ENCODE results near the gene SPINT3. TPM values are rescaled to one million over a fixed set of nuclear protein-coding genes. Genes with fewer than 3 reads are reported as not detected.

Gene SPINT3
- total RNA-seq, 1 donor from 2014 or later: not detected

- Histone ChIP-seq H3K79me2 (ENCODE audit: insufficient read depth, low read length) (no peaks in the 10 kb centered on the region), H3K4me1 (ENCODE audit: insufficient read depth, low read length) (no peaks in the 10 kb centered on the region), H3K9ac (ENCODE audit: low read length) (no peak overlapping the region), H3K27me3 (ENCODE audit: insufficient read depth, low read length) (peaks cover 5% of the 10 kb centered on the region), H3K9me3 (ENCODE audit: insufficient read depth, low read depth, low read length) (no peaks in the 10 kb centered on the region), H3K4me3 (ENCODE audit: insufficient read depth, low read depth, low read length) (no peak overlapping the region), H3K4me2 (ENCODE audit: low read length) (no peak overlapping the region), H4K20me1 (ENCODE audit: insufficient read depth, low read length) (no peaks in the 10 kb centered on the region), H2AFZ (ENCODE audit: low read depth, low read length) (no peak overlapping the region), H3K36me3 (ENCODE audit: insufficient read depth, low read length) (no peaks in the 10 kb centered on the region), H3K27ac (ENCODE audit: low read depth, low read length) (no peak overlapping the region)
- Mint-ChIP-seq H3K36me3 (ENCODE audit: low read depth, unreplicated experiment) (no peaks in the 10 kb centered on the region), H3K27ac (ENCODE audit: unreplicated experiment) (no peak overlapping the region), H3K4me1 (ENCODE audit: low read depth, unreplicated experiment) (no peaks in the 10 kb centered on the region), H3K9me3 (ENCODE audit: unreplicated experiment) (peaks cover 2% of the 10 kb centered on the region), H3K4me3 (ENCODE audit: unreplicated experiment) (no peak overlapping the region), H3K27me3 (ENCODE audit: low read depth, unreplicated experiment) (peaks cover 3% of the 10 kb centered on the region)
- no peak for TF ChIP-seq CTCF (IDR thresholded peaks at IDR 0.05; ENCODE audit: insufficient read depth, low read depth, low read length)
- TF ChIP-seq EZH2 (IDR thresholded peaks at IDR 0.05; ENCODE audit: insufficient read depth, low read length): no peak
- FAIRE-seq (no peak), DNase-seq (ENCODE audit: low read depth) (no peak)
Measured at GRCh38 chr20:45538209-45538799, 22.9 kb upstream of the SPINT3 start.

GRCh38 chr20:45527294-45527693 is 11.9 kb upstream of the SPINT3 start:
- Mint-ChIP-seq H3K27ac (ENCODE audit: unreplicated experiment) (no peak overlapping the region), H3K9me3 (ENCODE audit: unreplicated experiment) (no peaks in the 10 kb centered on the region), H3K4me3 (ENCODE audit: unreplicated experiment) (no peak overlapping the region), H3K27me3 (ENCODE audit: low read depth, unreplicated experiment) (peaks cover 34% of the 10 kb centered on the region), H3K4me1 (ENCODE audit: low read depth, unreplicated experiment) (no peaks in the 10 kb centered on the region), H3K36me3 (ENCODE audit: low read depth, unreplicated experiment) (no peaks in the 10 kb centered on the region)
- Histone ChIP-seq H3K4me1 (ENCODE audit: insufficient read depth, low read length) (no peaks in the 10 kb centered on the region), H3K9ac (ENCODE audit: low read length) (no peak overlapping the region), H3K79me2 (ENCODE audit: insufficient read depth, low read length) (no peaks in the 10 kb centered on the region), H3K27ac (ENCODE audit: low read depth, low read length) (no peak overlapping the region), H3K27me3 (ENCODE audit: insufficient read depth, low read length) (no peaks in the 10 kb centered on the region), H3K4me2 (ENCODE audit: low read length) (no peak overlapping the region), H3K4me3 (ENCODE audit: insufficient read depth, low read depth, low read length) (no peak overlapping the region), H2AFZ (ENCODE audit: low read depth, low read length) (no peak overlapping the region), H4K20me1 (ENCODE audit: insufficient read depth, low read length) (no peaks in the 10 kb centered on the region), H3K9me3 (ENCODE audit: insufficient read depth, low read depth, low read length) (no peaks in the 10 kb centered on the region), H3K36me3 (ENCODE audit: insufficient read depth, low read length) (no peaks in the 10 kb centered on the region)
- no peak for TF ChIP-seq EZH2 (IDR thresholded peaks at IDR 0.05; ENCODE audit: insufficient read depth, low read length)
- no peak for TF ChIP-seq CTCF (IDR thresholded peaks at IDR 0.05; ENCODE audit: insufficient read depth, low read depth, low read length)
- no peak for DNase-seq (ENCODE audit: low read depth)
- no peak for FAIRE-seq

GRCh38 chr20:45523821-45524220 is 8.4 kb upstream of the SPINT3 start:
- no peak overlapping the region for H3K4me3 ChIP-seq (ENCODE audit: insufficient read depth, low read depth, low read length)
- H4K20me1 ChIP-seq (ENCODE audit: insufficient read depth, low read length): no peaks in the 10 kb centered on the region
- H3K9me3 Mint-ChIP-seq (ENCODE audit: unreplicated experiment): no peaks in the 10 kb centered on the region
- H3K4me2 ChIP-seq (ENCODE audit: low read length): no peak overlapping the region
- FAIRE-seq (no peak), DNase-seq (ENCODE audit: low read depth) (no peak)
- no peak overlapping the region for H3K4me3 Mint-ChIP-seq (ENCODE audit: unreplicated experiment)
- no peaks in the 10 kb centered on the region for H3K27me3 ChIP-seq (ENCODE audit: insufficient read depth, low read length)
- H3K27ac ChIP-seq (ENCODE audit: low read depth, low read length): no peak overlapping the region
- H3K27me3 Mint-ChIP-seq (ENCODE audit: low read depth, unreplicated experiment): peaks cover 34% of the 10 kb centered on the region
- no peak overlapping the region for H3K9ac ChIP-seq (ENCODE audit: low read length)
- no peak overlapping the region for H3K27ac Mint-ChIP-seq (ENCODE audit: unreplicated experiment)
- no peaks in the 10 kb centered on the region for H3K4me1 ChIP-seq (ENCODE audit: insufficient read depth, low read length)
- no peak for TF ChIP-seq EZH2 (IDR thresholded peaks at IDR 0.05; ENCODE audit: insufficient read depth, low read length)
- TF ChIP-seq CTCF (IDR thresholded peaks at IDR 0.05; ENCODE audit: insufficient read depth, low read depth, low read length): no peak
- H3K9me3 ChIP-seq (ENCODE audit: insufficient read depth, low read depth, low read length): no peaks in the 10 kb centered on the region
- H3K4me1 Mint-ChIP-seq (ENCODE audit: low read depth, unreplicated experiment): no peaks in the 10 kb centered on the region
- no peak overlapping the region for H2AFZ ChIP-seq (ENCODE audit: low read depth, low read length)
- no peaks in the 10 kb centered on the region for H3K79me2 ChIP-seq (ENCODE audit: insufficient read depth, low read length)
- H3K36me3 Mint-ChIP-seq (ENCODE audit: low read depth, unreplicated experiment): no peaks in the 10 kb centered on the region
- no peaks in the 10 kb centered on the region for H3K36me3 ChIP-seq (ENCODE audit: insufficient read depth, low read length)
